HCT116 (cell line): ENCODE data around the gene FRMPD1. TPM values are rescaled to one million over a fixed set of nuclear protein-coding genes. Genes with fewer than 3 reads are reported as not detected.

Experiments used
- ATAC-seq: fragments of 200-7000 bp; cut with Tn5 transposase; 2 replicates; pipeline ENCODE4 v1.9.1; 2020; ENCODE audit warnings: mild to moderate bottlenecking, moderate library complexity
- BruUV-seq: library from RNA; stranded (reverse); fragments of 400-500 nt; replicated peaks from 2 replicates; lab custom pipeline; 2021; lab: Mats Ljungman, UMichigan
- CTCF ChIA-PET: fragments of 300-600 bp; sonication (Branson Sonifier 250); formaldehyde crosslinking; loops from one replicate; lab custom pipeline; 2021; ENCODE audit warnings: antibody characterized with exemption; lab: Charles Lee
- POLR2A ChIA-PET: fragments of 300-600, 350-600 bp; sonication (Branson Sonifier 250); formaldehyde crosslinking; loops from one replicate; lab custom pipeline; 2021; ENCODE audit warnings: antibody characterized with exemption; lab: Charles Lee
- RAD21 ChIA-PET, 2 experiments: fragments of 300-600 bp; sonication (Branson Sonifier 250); formaldehyde crosslinking; loops; one replicate each; lab custom pipeline; 2023; ENCODE audit warnings: low total read pairs in 2 of 2; ENCODE audit not compliant: uncharacterized antibody in 2 of 2, unreplicated experiment in 2 of 2, low non-redundant PET in 1 of 2; lab: Charles Lee
- DNase-seq: peaks from one replicate; pipeline ENCODE4 v3.0.0-alpha.2; 2010; ENCODE audit warnings: low read depth, low spot score
- H2AFZ ChIP-seq: fragments of 200-600 bp; shearing (Covaris generic), sonication (generic); 2 replicates; pipeline ENCODE4 v1.6.1; 2017; ENCODE audit warnings: low read depth, mixed run types, mixed read lengths, antibody characterized with exemption, low read length; ENCODE audit not compliant: poor library complexity, severe bottlenecking
- H3K27ac ChIP-seq: 2 replicates; pipeline ENCODE4 v1.5.1; 2012; ENCODE audit warnings: low read depth, low read length
- H3K27me3 ChIP-seq: fragments of 200-600 bp; sonication (generic); 2 replicates; pipeline ENCODE4 v1.6.1; 2016; ENCODE audit warnings: mixed run types, low read length, mixed read lengths; ENCODE audit not compliant: insufficient read depth
- H3K36me3 ChIP-seq, 2 experiments: fragments of 200-500 bp in 1 of 2; fragments of 200-600 bp in 1 of 2; sonication (Bioruptor generic) in 1 of 2; sonication (generic) in 1 of 2; 2 replicates each; pipeline versions ENCODE4 v1.5.1 to v1.6.1; 2014 to 2016; ENCODE audit warnings: low read length in 2 of 2, inconsistent platforms in 1 of 2, mixed read lengths in 1 of 2, mixed run types in 1 of 2; ENCODE audit not compliant: insufficient read depth in 2 of 2, control insufficient read depth in 1 of 2
- H3K4me1 ChIP-seq, 2 experiments: fragments of 200-600 bp in 1 of 2; sonication (generic) in 1 of 2; 2 replicates each; pipeline versions ENCODE4 v1.5.1 to v1.6.1; 2012 to 2017; ENCODE audit warnings: low read length in 2 of 2, inconsistent platforms in 1 of 2, mild to moderate bottlenecking in 1 of 2, mixed read lengths in 1 of 2, mixed run types in 1 of 2, moderate library complexity in 1 of 2; ENCODE audit not compliant: insufficient read depth in 2 of 2, control insufficient read depth in 1 of 2
- H3K4me2 ChIP-seq: fragments of 200-600 bp; sonication (generic); 2 replicates; pipeline ENCODE4 v1.6.1; 2017; ENCODE audit warnings: mixed run types, low read length, mixed read lengths
- H3K4me3 ChIP-seq, 2 experiments: fragments of 200-600 bp in 1 of 2; sonication (generic) in 1 of 2; replicated peaks in 1 of 2; 2 replicates each; pipeline ENCODE4 v1.5.1; 2011 to 2016; ENCODE audit warnings: low read length in 2 of 2, control low read depth in 1 of 2, low read depth in 1 of 2, mild to moderate bottlenecking in 1 of 2, mixed read lengths in 1 of 2, mixed run types in 1 of 2
- H3K79me2 ChIP-seq: fragments of 200-600 bp; sonication (generic); 2 replicates; pipeline ENCODE4 v1.6.1; 2017; ENCODE audit warnings: mild to moderate bottlenecking, mixed run types, low read length, moderate library complexity, mixed read lengths; ENCODE audit not compliant: insufficient read depth
- H3K9ac ChIP-seq: fragments of 200-600 bp; sonication (generic); 2 replicates; pipeline ENCODE4 v1.6.1; 2016; ENCODE audit warnings: low read length, mixed read lengths
- H3K9me2 ChIP-seq: fragments of 200-600 bp; sonication (generic), shearing (Covaris generic); 2 replicates; pipeline ENCODE4 v1.6.1; 2017; ENCODE audit warnings: mixed run types, mild to moderate bottlenecking, moderate library complexity; ENCODE audit not compliant: insufficient read depth
- H3K9me3 ChIP-seq, 2 experiments: fragments of 200-500 bp in 1 of 2; fragments of 200-600 bp in 1 of 2; sonication (Bioruptor generic) in 1 of 2; sonication (generic) in 1 of 2; 2 replicates each; pipeline ENCODE4 v1.6.1; 2014 to 2017; ENCODE audit warnings: low read length in 2 of 2, mixed read lengths in 2 of 2, inconsistent platforms in 1 of 2, low read depth in 1 of 2, mild to moderate bottlenecking in 1 of 2, mixed run types in 1 of 2, moderate library complexity in 1 of 2; ENCODE audit not compliant: control insufficient read depth in 1 of 2, insufficient read depth in 1 of 2
- H4K20me1 ChIP-seq: fragments of 200-600 bp; sonication (generic), shearing (Covaris generic); 2 replicates; pipeline ENCODE4 v1.6.1; 2017; ENCODE audit warnings: mixed run types, mild to moderate bottlenecking, moderate library complexity; ENCODE audit not compliant: insufficient read depth
- CBX3 ChIP-seq: IDR thresholded peaks from 2 replicates; pipeline ENCODE4 v1.6.1; 2012; ENCODE audit warnings: low read depth
- CEBPB ChIP-seq: IDR thresholded peaks from 2 replicates; pipeline ENCODE4 v1.6.1; 2012; ENCODE audit warnings: low read depth
- EGR1 ChIP-seq: IDR thresholded peaks from 2 replicates; pipeline ENCODE4 v1.6.1; 2012; ENCODE audit warnings: low read depth
- ELF1 ChIP-seq: IDR thresholded peaks from 2 replicates; pipeline ENCODE4 v1.6.1; 2012; ENCODE audit warnings: low read depth, borderline replicate concordance
- EZH2 ChIP-seq: fragments of 200-600 bp; sonication (generic); IDR thresholded peaks from 2 replicates; pipeline ENCODE4 v1.6.1; 2017; ENCODE audit warnings: antibody characterized with exemption, mixed run types
- EZH2phosphoT487 ChIP-seq: fragments of 200-600 bp; IDR thresholded peaks from 2 replicates; pipeline ENCODE4 v1.6.1; 2018; ENCODE audit warnings: antibody characterized with exemption, borderline replicate concordance
- FOSL1 ChIP-seq: IDR thresholded peaks from 2 replicates; pipeline ENCODE4 v1.6.1; 2012; ENCODE audit warnings: low read depth
- JUND ChIP-seq: IDR thresholded peaks from 2 replicates; pipeline ENCODE4 v1.6.1; 2012
- POLR2A ChIP-seq: IDR thresholded peaks from 2 replicates; pipeline ENCODE4 v1.7.0; 2011; ENCODE audit warnings: borderline replicate concordance; ENCODE audit not compliant: insufficient read depth, insufficient read length; ENCODE audit errors: extremely low read depth
- POLR2AphosphoS5 ChIP-seq: IDR thresholded peaks from 2 replicates; pipeline ENCODE4 v1.6.1; 2011; ENCODE audit warnings: mild to moderate bottlenecking, low read depth, low read length, moderate library complexity
- SIN3A ChIP-seq: IDR thresholded peaks from 2 replicates; pipeline ENCODE4 v1.6.1; 2012; ENCODE audit warnings: low read depth
- SP1 ChIP-seq: IDR thresholded peaks from 2 replicates; pipeline ENCODE4 v1.6.1; 2012; ENCODE audit warnings: low read depth
- TCF7L2 ChIP-seq: IDR thresholded peaks from 2 replicates; pipeline ENCODE4 v1.7.0; 2011; ENCODE audit warnings: borderline replicate concordance, inconsistent platforms; ENCODE audit not compliant: insufficient read depth, insufficient read length; ENCODE audit errors: extremely low read depth
- YY1 ChIP-seq: IDR thresholded peaks from 2 replicates; pipeline ENCODE4 v1.6.1; 2011; ENCODE audit warnings: low read length, low read depth, moderate library complexity, mild to moderate bottlenecking; ENCODE audit not compliant: insufficient replicate concordance; ENCODE audit errors: extremely low read depth
- ZFX ChIP-seq: fragments of 450-650 bp; IDR thresholded peaks from 2 replicates; pipeline ENCODE4 v1.6.1; 2017
- ZNF274 ChIP-seq: fragments of 200-500 bp; sonication (Bioruptor generic); IDR thresholded peaks from 2 replicates; pipeline ENCODE4 v1.6.1; 2014; ENCODE audit warnings: mild to moderate bottlenecking, low read depth, low read length, inconsistent platforms
- intact Hi-C: fragments of 100-400 bp; cut with micrococcal nuclease; formaldehyde crosslinking; loops from 2 replicates; pipeline ENCODE4 v1.10.0; 2022
- total RNA-seq: library from RNA; stranded (reverse); gene quantifications from one replicate; pipeline ENCODE4 v1.2.1, GENCODE V29; 2021; ENCODE audit not compliant: unreplicated experiment
- TF ChIP-seq, protein P1 (sequence below): IDR thresholded peaks from 2 replicates; pipeline ENCODE4 v1.6.1; 2012
- TF ChIP-seq, protein P2 (sequence below): IDR thresholded peaks from 2 replicates; pipeline ENCODE4 v1.6.1; 2012
- TF ChIP-seq, protein P3 (sequence below), 3 experiments: fragments of 200-600 bp in 1 of 3; sonication (generic) in 1 of 3; IDR thresholded peaks in 2 of 3; conservative IDR thresholded peaks in 1 of 3; 2 replicates each; pipeline ENCODE4 v1.5.1; 2012 to 2017; ENCODE audit warnings: low read depth in 2 of 3, low read length in 2 of 3, antibody characterized with exemption in 1 of 3, borderline replicate concordance in 1 of 3, control low read depth in 1 of 3, mild to moderate bottlenecking in 1 of 3, mixed read lengths in 1 of 3, mixed run types in 1 of 3, moderate library complexity in 1 of 3; ENCODE audit not compliant: insufficient read depth in 1 of 3

The FRMPD1 gene
- total RNA-seq, 1 experiment from 2014 or later = 0.52 TPM

DNA sequence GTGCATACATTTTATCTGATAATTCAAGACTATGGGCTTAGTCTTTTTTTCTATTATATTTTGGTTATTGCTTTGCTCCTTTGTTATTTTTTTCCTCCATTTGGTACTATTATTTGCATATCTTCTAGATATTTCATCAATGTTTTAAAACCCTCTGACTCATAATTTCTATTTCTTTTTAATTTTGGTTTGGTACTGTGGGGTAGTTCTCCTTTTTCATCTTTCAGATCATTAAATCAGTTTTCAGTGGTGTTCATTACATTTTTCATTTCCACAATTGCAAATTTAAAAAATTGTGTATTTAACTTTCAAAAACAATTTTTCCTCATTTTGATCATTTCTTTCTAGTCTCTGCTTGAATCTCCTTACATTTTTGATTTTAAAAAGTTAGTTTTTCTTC is 7.5 kb upstream of the FRMPD1 start:
- Histone ChIP-seq H3K4me1 (no peaks in the 10 kb centered on the region), H3K27me3 (peaks cover 46% of the 10 kb centered on the region), H3K9me2 (no peaks in the 10 kb centered on the region), H4K20me1 (no peaks in the 10 kb centered on the region), H3K36me3 (no peaks in the 10 kb centered on the region), H3K79me2 (no peaks in the 10 kb centered on the region), H2AFZ (no peak overlapping the region), H3K4me3 (no peak overlapping the region), H3K27ac (no peak overlapping the region), H3K9me3 (no peaks in the 10 kb centered on the region), H3K4me2 (no peak overlapping the region), H3K9ac (no peak overlapping the region)
- TF ChIP-seq CBX3 (no peak), POLR2A (no peak), CEBPB (no peak), EZH2 (no peak), ELF1 (no peak), ZFX (no peak), YY1 (no peak), ZNF274 (no peak), FOSL1 (no peak), SP1 (no peak), JUND (no peak), TCF7L2 (no peak), EZH2phosphoT487 (no peak), EGR1 (no peak), POLR2AphosphoS5 (no peak), SIN3A (no peak)
- TF ChIP-seq, protein P1, sequence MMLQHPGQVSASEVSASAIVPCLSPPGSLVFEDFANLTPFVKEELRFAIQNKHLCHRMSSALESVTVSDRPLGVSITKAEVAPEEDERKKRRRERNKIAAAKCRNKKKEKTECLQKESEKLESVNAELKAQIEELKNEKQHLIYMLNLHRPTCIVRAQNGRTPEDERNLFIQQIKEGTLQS = no peak
- TF ChIP-seq, protein P2, sequence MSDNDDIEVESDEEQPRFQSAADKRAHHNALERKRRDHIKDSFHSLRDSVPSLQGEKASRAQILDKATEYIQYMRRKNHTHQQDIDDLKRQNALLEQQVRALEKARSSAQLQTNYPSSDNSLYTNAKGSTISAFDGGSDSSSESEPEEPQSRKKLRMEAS = no peak
- TF ChIP-seq, protein P3, sequence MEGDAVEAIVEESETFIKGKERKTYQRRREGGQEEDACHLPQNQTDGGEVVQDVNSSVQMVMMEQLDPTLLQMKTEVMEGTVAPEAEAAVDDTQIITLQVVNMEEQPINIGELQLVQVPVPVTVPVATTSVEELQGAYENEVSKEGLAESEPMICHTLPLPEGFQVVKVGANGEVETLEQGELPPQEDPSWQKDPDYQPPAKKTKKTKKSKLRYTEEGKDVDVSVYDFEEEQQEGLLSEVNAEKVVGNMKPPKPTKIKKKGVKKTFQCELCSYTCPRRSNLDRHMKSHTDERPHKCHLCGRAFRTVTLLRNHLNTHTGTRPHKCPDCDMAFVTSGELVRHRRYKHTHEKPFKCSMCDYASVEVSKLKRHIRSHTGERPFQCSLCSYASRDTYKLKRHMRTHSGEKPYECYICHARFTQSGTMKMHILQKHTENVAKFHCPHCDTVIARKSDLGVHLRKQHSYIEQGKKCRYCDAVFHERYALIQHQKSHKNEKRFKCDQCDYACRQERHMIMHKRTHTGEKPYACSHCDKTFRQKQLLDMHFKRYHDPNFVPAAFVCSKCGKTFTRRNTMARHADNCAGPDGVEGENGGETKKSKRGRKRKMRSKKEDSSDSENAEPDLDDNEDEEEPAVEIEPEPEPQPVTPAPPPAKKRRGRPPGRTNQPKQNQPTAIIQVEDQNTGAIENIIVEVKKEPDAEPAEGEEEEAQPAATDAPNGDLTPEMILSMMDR (IDR thresholded peaks at IDR 0.05 in 2 of 3, conservative IDR thresholded peaks at IDR 0.05 in 1 of 3; ENCODE audit: borderline replicate concordance in 1 of 3, insufficient read depth in 1 of 3, low read depth in 2 of 3, low read length in 2 of 3) = no peak
- intact Hi-C loops = no loop called here
- ChIA-PET CTCF (no interaction called here), RAD21 (no interaction called here), POLR2A (no interaction called here)
- BruUV-seq = no TSS peak
- DNase-seq = no peak
- no peak for ATAC-seq
